Measurements from ENCODE around the gene SLC44A5.

GRCh38 chr1:75198761-75199160 is 412.2 kb downstream of the SLC44A5 start:
- TF ChIP-seq POLR2A (IDR thresholded peaks at IDR 0.05) (no peak), CTCF (IDR thresholded peaks at IDR 0.05) (no peak), EP300 (IDR thresholded peaks at IDR 0.05) (no peak)
